NCI-H1930 (cell line): Measurements from ENCODE around the gene NEK10.
A peak's percentile ranks its signal among the peaks of the same experiment; 100 is the strongest.
"Not testable (repeated sequence)": the region's sequence is repeated elsewhere in the genome, so short reads cannot be mapped to it uniquely, and the experiment has no call there.

Experiments used
- DNase-seq, 2 experiments: peaks; one replicate each; lab custom pipeline; 2025; lab: John Stamatoyannopoulos, UW

Gene NEK10

GRCh38 chr3:27368831-27369607 lies at the start of gene NEK10:
TSS of gene NEK10 (minus strand) at chr3:27369383. CDS start at chr3:27352882, 16,501 bp downstream.
- peak; percentile 68 to 78 for DNase-seq

DNA sequence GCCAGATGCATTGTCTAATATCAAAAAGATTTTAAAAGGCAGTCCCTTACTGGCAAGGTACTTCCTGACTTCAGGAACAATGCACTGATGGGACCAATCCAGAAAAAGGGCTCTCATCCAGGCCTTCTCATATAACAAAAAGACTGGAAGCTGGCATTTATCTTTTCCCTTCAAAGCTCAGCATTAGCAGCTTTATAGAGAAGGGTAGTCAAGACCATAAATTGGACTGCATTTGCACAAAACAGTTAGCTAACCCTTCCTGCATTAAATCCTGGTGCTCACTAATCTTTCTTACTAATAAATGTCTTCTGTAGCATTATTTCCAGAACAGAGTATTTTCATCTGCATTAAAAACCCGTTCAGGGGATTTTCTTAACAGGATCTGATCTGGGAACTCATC lies 46.0 kb upstream of the NEK10 start:
- DNase-seq: no peak

GRCh38 chr3:27392950-27393679 lies 23.9 kb upstream of the NEK10 start:
- DNase-seq: no peak

DNA sequence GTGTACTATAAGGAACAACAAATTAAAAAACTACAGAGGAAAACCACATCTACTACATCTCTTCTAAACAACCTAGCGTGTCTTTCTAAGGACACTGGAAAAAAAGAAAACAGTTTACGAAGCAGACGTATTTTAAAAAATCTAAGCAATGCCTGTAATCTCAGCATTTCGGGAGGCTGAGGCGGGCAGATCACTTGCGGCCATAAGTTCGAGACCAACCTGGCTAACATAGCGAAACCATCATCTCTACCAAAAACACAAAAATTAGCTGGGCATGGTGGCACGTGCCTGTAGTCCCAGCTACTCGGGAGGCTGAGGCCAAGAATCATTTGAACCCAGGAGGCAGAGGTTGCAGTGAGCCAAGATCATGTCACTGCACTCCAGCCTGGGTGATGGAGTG lies 23.2 kb upstream of the NEK10 start:
- not testable (repeated sequence) for DNase-seq

GRCh38 chr3:27391796-27392195 lies 22.6 kb upstream of the NEK10 start:
- no peak for DNase-seq

GRCh38 chr3:27387625-27388024 lies 18.4 kb upstream of the NEK10 start:
- DNase-seq: no peak

- DNase-seq: no peak
These were observed 16.3 kb upstream of the NEK10 start for GRCh38 chr3:27385504-27385903.

DNA sequence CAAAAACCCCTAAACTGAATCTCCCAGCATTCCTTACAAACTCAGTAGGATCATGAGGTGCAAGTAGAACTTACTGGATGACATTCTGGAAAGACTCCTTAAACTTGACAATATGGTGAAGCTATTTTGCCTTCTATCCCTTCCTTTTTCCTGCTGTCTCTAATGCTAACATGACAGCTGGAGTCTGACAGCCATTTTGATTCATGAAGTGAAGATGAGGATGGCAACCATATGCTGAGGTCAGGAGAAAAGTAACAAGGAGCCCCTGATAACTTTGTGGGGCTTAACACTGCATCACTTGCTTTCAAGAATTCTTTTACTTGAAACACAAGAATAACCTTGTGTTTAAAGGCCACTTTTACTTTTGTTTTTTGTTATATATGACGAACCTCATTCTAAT lies 15.0 kb upstream of the NEK10 start:
- no peak for DNase-seq

DNA sequence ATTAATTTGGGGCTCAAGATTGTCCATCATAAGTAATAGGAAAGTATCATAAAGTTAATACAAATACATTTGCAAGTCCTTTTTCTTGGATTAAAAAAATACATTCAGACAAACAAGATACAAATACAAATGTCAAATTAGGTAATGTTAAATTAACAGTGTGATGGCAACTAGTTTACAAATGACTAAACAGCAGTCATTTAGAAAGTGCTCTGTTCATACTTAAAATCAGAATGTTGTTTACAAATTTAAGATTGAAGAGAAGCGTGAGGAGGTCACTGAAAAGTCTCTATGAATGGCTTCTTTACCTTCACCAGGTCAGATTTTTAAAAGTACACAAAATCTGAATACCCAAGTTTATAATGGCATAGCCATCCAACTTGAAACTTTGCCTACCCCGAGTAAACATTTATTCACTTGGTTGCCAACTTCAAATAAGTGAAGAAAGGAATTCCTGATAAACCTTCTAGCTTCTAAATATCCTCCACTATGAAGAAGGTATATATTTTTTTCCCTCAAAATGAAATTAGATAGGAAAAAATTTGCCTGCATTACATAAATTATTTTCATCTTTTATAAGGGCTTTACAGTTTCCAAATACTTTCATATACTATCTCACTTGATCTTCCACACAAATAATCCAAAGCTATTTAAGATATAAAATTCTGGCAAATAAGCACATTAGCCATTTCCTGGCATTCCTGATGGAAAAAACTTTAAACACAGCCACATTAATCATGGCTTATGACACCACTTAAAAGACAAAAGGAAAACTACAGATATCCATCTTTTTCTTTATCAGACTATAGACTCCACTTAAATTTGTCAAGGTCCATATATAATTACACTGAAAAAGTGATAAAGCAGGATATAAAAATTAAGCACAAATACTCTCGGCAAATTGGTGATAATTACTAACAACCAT lies 11.5 kb upstream of the NEK10 start:
- no peak for DNase-seq

DNA sequence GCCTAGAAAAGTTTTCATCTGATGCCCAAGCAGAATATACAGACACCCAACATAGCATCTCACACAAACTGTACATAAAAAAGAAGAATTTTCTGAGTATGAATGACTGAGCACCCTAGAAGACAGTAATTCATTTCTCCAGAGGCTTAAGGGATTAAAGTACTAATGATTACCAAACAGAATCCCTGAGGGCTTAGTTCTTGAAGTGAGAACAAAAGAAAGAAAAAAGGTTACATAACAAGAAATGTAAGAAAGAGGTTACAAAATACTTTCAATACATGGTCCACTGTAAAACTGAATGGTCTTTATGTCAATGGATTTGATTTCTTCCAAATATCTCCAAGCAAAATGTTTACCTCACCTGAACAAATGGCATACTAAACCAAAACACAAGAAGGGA lies 9.1 kb upstream of the NEK10 start:
- no peak for DNase-seq

DNA sequence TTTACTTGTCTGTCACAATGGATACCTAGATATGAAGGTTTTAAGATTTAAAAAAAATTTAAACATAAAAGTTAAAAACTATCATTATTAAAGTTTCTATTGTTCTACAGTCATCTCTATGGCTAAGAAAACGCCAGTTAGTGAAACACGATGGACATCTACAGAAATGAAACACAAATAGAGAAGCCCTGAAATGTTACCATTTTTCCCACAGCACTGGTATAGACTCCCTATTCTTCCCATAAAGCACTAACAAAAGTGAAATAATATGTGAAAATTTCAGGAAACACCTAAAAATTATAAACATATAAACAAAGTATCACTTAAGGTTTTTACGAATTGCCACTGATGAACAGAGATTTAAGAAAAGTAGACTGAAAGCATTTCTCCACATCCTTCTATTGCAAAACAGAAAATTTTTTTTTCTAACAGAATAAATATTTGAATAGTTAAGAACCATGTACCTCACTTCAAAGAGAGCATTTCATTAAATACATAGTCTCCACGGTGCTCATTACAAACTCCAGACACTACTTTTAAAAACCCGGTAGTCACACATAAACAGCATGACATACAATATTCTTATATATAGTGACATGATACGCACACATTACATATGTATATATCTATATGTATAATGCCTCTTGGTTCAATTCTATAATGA lies 7.1 kb upstream of the NEK10 start:
- DNase-seq: no peak

GRCh38 chr3:27366062-27366591 lies 3.1 kb downstream of the NEK10 start:
- no peak for DNase-seq

GRCh38 chr3:27360113-27361078 lies 8.8 kb downstream of the NEK10 start:
- peak; percentile 35 to 70 for DNase-seq

DNA sequence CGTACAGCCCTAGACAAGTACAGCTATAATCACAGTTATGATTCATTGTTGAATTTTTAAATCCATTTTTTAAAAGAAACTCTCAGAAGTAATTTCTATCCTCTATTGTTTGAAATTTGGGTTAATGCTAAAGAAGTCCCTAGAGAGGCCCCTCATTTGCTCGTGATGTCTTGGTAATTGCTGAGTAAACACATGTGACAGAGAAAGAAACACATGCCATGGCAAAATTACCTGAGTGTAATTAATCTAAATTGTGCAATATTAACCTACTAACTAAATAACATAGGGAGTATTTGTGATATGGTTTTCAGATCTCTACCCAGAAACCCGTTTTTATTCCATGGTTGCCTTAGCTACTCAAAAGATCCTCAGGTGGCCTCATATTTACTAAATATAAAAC lies 10.8 kb downstream of the NEK10 start:
- peak; percentile 16 to 64 for DNase-seq

DNA sequence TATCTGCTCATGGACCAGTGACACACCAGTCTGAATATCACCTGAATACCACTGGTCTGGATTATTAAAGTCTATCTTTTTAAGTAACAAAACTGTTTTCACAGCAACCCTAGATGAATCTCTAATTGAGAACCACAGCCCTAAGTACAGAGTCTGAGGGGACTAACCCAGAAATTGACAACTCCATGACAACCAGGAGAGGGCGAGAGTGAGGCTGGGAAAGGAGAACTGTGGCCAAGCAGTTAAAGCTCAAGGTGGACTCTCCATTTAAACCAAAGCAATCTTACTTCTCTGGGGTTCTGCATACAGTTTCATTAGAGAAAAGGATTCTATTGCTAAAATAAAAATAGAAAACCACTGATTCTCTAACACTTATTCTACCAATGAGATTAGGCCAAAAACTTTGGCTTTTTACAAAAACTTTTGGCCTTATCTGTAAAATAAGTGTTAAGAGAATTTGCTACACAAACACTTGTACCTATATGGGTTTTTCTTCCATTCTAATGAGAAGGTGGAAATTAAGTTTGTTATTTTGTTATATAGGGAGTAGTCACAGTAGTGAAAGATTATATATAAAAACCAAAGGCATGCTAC lies 11.4 kb downstream of the NEK10 start:
- DNase-seq: peak in 1 of 2 experiments; percentile 36

DNA sequence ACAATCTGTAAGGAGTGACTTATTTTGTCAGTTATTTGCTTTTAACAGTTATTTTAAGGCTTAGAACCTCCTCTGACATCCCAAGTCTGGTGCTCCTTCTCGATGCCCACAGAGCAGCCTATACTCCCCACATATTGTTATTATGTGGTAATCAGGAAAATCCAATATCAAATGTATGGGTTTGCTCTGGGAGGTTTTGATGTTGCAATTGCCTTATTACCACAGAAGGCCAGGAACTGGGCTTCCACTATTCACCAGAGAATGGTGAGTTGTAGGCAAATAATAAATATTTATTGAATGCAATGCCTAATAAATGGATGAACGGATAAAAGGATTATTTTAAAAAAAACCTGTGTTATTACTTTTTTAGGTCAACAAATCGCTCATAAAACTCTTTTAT lies 12.2 kb downstream of the NEK10 start:
- DNase-seq: no peak

DNA sequence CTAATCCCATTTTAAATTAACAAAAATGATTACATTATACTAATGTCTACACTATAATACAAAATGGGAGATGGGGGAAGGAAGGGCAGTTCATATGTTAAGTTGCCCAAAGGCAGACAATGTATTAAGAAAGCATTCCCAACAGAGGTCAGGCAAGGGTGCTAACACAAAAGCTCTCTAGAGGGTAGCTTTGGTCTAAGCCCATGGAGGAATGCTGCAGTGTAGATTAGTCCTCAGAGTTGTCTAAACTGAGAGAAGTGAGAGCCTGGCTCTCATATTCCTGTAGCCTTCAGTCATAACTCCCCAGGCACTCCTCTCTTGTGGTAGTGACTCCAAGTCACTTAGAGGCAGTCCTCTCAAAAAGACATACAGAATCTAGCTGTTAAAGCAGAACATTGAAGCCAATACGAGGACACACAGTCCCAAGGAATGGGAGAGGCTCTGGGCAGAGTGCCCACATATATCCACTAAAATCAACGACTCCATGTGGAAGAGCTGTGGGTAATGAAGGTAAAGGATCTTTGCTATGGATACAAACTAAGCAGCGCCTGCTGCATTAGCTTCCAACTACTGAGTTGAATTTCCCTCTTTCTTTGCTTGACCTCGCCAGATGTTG lies 14.5 kb downstream of the NEK10 start:
- DNase-seq: no peak

- DNase-seq: no peak
These were observed 15.0 kb downstream of the NEK10 start for GRCh38 chr3:27354161-27354560.

DNA sequence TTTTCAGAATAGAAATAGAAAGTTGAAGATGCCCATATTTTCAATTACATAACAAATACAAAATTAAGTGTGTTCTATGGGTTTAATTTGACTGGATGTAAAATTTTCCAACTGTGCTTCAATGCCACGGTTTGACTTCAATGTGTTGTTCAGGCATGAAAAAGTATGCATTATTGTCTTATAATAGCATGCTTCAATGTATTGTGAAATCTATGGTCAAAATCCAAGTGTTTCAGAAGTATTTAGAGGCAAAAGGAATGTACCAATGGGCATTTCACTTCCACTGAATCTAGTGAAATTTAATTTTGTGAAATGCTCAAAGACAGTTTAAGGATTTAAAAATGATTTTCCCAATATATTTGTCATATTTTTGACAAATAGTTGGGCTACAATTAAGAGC lies 16.0 kb downstream of the NEK10 start:
- no peak for DNase-seq

DNA sequence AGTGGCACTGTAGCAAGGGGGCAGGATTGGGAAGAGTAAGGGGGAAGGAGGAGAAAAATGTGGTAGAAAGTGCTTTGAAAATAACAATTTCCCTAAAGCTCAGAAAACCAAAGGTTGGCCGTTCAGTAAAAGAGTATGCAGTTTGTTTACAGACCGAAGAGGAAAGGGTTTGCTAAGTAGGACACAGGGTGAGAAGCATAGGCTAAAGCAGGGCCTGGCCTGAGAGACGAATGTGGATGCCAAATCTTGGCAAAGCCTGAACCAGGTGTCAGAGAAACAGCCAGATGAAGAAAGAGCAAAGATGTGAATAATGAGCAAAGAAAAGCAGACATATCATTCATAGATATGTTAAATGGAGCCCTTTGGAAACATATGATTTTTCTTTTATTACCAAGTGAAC lies 17.1 kb downstream of the NEK10 start:
- no peak for DNase-seq
